NCI-H1436 treated with DMSO at 0.1 percent for 48 hours (cell line): ENCODE results near the gene DLGAP1.

Source experiments
- DNase-seq: peaks from one replicate; lab custom pipeline; 2025; lab: John Stamatoyannopoulos, UW

DLGAP1 gene

DNA sequence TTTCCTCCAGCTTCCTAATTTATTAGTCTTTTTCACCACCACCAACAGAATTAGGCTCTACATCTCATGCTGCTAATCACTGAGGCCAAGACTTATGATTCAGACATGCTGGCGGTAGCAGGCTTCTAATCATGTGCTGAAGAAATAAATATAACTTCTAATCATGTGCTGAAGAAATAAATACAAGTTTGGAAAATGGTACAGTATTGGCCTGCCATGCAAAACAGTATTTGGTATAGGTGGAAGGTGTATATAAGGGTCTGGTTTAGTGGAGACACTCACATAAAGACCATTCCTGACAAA, 764.4 kb downstream of the DLGAP1 start:
- no peak for DNase-seq

DNA sequence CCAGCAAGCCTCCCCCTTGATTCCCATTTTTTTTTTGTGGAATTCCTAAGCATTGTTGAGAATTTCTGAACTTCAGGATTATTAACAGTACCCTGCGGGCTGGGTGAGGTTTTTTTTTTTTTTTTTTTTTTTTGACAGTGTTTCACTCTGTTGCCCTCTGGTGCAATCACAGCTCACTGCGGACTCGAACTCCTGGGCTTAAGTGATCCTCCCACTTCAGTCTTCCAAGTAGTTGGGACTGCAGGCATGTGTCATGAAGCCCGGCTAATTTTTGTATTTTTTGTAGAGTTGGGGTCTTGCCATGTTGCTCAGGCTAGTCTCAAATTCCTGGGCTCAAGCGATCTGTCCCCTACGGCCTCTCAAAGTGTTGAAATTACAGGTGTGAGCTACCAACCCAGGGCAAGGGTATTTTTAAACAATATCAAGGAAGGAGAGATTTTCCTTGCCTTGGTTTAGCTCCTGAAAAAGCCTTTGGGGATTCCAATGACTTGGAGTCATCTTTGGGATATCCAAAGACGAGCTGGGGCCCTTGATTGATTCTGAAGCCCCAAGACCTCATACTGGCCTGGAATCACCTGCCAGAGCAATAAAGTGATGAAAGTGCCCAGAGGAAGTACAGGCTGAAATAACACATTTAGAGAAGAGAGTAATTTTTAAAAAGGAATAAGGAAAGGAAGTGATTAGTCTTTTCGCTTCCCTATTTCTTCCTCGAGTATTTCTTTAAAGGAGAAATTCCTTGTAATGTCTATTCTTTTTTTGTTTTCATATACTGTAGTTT, 764.9 kb downstream of the DLGAP1 start:
- DNase-seq = no peak

DNA sequence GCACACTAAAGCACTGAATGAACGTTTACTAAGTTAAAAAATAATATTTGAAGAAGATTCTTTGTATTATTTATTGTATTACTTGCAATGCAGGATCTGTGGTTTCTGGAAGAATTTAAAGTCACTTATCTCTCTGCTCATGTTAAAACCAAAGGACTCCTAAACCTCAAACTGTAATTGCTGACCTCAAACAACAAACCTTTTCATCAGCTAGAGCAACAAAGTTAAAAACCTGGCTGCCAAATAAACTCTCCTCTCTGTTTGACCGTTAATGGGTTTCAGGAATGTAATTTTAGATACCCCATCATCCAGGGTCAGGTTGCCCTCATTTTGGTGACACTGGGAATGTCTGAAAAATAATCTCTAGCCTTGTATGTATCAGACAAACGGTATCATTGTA, 766.0 kb downstream of the DLGAP1 start:
- DNase-seq = no peak

DNA sequence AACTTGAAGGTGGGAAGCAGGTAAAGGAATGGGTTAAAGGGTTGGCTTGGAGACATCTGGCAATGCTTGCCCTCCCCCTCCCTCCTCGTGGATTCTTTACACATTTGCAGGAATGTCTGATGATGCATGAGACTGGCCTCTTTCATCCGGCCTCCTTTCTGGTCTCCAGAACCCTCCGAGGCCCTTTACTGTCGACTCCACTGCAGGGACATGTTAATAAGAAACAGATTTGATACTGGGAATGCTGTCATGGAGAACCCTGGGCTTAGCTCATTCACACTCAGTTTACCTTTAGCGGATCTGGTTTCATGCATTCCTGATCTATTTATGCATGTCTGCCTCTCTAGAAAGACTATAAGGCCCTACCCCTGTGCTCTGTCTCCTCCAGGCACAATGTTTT, 766.4 kb downstream of the DLGAP1 start:
- DNase-seq = no peak

DNA sequence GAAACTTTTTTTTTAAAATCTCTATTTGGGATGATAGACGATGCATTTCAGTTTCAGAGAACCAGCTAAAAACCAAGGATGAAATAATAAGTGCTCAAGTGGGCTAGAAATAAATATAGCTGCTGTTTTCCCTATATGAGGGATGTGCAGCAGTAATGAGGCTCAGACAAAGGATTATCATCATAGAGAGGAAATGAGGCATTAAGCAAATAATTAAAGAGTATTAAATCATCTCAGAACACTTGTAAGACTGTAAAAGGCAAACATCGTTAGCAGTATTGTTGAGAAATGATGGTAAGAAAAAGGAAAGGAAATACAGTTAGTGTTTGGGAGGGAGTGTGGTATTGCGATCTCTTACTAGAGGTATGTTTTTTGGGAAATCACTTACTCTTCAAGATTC, 771.6 kb downstream of the DLGAP1 start:
- DNase-seq = no peak

DNA sequence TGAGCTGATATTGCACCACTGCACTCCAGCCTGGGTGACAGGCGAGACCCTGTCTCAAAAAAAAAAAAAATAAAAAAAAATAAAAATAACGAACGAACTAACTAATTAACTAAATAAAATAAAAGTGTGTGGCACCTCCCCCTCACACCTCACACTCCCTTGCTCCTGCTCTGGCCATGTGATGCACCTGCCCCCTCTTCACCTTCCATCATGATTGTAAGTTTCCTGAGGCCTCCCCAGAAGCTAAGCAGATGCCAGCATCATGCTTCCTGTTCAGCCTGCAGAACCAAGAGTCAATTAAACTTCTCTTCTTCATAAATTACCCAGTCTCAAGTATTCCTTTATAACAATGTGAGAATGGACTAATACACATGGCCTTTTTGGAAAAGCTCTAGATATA, 773.0 kb downstream of the DLGAP1 start:
- no peak for DNase-seq

DNA sequence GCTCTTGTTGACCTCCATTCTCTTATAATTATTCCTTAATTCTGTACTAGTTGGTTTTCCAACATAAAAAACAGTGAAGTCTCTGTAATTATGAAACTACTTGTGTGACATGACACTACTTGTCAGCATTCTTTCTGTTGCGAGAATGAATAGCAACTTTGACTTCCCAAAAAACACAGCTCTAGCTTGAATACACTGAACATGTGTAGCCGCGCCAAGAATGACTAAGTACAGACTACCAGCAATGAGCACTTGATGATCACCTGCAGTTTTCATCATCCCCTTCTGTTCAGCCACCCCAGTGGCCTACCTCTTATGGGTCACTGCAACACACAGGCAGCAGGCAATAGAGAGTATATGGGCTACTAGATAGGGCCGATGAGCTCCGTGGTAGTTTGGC, 775.9 kb downstream of the DLGAP1 start:
- no peak for DNase-seq

DNA sequence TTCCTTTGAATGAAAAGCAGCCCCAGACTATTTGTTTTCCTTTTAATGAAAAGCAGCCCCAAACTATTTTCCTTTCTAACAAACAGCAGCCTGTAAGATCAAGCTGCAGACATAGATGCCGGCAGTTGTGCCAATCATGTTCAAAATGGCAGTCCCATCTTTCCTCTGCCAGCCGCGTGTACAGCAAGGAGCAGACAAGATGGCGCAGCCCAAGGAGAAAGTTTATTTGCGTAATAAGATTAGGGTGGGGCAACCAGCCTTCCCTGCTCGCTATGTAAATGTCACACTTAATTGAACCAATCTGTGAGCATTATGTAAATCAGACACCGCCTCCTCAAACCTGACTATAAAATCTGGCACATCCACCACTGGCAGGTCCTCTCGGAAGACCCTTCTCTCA, 779.1 kb downstream of the DLGAP1 start:
- no peak for DNase-seq

DNA sequence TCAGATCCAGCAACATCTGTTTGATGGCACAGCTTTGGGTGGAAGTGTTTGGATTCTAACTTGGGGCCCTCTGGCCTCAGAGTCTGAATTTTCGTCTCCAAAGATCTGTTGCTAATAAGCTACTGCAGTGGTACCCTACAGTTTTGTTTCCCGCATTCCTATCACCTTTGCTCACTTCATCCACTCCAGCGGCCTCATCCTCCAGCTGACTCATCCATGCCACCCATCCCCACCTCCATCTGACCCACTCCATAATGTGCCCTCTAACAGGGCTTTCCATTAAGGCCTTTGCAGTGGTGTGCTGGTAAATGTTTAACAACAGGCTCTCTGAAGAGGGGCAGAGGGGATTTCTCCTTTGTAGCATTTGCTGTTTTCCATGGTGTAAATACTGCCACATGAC, 779.7 kb downstream of the DLGAP1 start:
- no peak for DNase-seq

DNA sequence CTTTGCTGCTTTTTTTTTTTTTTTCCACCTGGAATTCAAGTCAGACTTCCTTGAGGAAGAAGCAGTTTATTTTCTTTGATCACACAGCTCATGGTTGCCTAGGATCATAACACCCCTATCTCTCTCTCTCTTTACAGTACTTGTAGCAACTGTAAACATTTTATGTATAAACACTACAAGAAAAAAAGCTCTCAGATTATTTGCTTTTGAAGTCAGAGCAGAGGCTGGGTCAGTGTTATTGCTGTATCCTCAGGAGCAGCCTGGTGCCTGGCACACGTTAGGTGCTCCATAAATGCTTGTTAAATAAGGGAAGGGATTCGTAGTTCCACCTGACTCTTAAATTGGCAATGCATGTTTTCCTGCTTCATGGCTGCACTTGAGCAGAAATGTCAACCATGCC, 783.9 kb downstream of the DLGAP1 start:
- DNase-seq = no peak

DNA sequence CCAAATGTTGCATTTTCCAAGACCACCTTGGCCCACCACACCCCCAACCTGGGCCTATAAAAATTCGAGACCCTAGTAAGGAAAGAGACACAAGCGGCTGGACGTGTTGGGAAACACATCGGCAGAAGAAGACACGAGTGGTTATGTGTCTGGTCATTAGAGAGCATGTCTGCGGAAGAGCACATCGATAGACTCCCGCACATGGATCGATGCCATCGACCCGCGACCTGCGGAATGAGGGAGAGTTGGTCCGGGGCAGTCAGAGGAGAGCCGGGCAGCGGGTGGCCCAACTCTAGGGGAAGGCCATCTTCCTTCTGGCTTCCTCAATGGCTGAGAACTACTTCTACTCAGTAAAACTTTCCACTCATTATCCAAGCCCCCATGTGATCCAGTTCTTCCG, 785.7 kb downstream of the DLGAP1 start:
- DNase-seq = no peak

DNA sequence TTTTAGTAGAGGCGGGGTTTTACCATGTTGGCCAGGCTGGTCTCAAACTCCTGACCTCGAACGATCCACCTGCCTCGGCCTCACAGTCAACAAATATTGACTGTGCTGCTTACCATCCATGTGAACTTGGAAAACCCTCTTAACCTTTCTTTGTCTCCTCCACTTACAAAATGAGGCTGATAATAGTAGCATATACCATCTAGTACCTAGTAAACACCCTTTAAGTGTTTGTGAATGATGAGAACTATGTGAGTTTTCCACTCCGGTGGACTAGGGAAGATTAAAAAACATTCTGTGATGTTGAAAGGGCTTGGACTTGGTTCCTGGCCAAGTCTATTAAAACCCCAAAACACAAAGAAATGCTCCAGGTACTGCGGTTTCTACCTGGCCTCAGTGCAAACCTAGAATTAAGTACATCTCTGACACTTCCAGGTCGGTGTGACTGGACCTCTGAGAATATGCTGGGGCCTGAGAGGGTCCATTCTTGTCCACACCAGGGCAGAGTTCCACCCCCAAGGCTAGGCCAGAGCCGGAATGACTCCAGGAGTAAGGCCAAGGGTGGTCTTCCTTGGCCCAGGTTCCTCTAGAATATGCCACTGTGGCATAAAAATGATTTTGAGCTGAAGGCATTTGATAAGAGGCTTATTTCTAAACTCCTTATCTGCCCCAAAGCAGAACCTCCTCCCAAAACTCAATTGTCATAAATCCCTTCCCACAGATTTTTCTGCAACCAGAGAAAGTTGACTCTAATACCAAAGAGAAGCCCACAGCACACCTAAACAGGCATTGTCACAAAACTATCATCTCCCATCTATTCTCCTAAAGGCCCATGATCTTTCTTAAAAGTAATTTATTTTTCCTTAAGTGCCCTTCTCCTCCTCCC, 787.6 kb downstream of the DLGAP1 start:
- no peak for DNase-seq

DNA sequence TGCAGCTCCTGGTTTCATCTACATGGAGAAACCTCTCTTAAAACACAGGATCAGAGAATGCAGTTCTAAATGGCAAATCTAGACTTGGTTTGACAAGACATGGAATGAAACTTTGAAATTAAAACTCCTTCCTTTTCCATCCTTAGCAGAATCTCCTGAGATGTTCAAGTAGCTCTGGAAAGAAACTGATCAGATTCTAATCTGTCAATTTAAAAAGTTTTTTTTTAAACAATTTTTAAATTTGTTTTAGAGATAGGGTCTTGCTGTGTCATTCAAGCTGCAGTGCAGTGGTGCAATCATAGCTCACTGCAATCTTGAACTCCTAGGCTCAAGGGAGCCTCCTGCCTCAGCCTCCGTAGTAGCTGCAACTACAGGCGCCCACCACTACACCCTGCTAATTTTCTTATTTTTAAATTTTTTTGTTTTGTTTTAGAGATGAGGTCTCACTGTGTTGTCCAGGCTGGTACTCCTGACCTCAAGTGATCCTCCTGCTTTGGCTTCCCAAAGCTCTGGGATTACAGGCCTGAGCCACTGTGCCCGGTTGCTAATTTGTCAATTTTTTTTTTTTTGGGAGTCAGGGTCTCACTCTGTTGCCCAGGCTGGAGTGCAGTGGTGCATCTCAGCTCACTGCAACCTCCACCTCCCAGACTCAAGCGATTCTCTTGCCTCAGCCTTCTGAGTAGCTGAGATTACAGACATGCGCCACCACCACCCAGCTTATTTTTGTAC, 788.4 kb downstream of the DLGAP1 start:
- no peak for DNase-seq

DNA sequence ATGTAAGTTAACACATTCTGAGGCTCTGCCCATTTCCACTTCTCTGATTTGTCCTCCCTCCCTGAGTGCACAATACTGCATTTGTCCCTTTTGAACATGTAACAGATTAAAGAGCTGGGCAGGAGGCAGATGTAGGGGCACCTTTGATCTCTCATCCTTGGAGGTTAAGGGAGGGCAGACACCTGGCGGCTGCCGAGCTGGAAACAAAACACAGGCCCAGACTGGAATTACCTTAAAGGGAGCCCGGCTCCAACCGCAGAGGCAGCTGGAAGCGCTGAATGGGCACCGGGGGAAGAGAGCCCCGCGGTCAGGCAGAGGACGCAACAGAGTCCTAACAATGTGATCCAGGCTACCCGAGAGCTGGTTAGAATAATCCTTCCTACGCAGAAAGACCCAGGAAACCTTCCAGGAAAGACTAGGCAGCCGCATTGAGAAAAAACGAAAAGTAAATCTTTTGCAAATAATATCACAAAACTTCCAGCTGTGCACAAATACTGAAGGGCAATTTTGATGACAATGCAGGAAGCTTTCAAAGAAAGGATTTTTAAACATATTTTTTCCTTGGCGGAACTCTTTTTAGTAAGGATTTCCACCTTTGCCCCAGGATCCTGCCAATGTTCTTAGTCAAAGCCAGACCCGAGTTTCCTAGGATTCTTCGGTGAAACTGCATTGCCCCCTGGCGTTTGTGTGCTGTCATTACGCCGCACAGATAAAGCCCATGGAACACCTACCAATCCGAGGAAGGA, 789.2 kb downstream of the DLGAP1 start:
- DNase-seq = no peak

DNA sequence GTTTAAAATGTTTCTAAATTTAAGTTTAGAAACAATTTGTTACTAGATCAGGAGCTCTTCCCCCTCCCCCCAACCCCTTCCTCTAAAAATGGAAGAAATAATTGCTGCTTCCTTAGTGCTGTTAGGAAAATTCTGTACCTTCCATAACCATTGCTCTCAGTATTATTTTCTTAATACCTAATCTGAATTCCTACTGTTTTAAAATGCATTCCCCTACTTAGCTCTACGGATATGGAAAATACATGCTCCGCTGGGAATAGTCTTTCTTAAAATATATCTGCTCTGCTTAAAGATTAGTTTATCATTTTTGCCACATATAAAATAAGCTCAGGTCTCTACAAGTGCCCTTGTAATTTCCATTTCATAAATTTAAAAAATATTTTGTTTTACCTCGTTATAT, 789.9 kb downstream of the DLGAP1 start:
- no peak for DNase-seq

DNA sequence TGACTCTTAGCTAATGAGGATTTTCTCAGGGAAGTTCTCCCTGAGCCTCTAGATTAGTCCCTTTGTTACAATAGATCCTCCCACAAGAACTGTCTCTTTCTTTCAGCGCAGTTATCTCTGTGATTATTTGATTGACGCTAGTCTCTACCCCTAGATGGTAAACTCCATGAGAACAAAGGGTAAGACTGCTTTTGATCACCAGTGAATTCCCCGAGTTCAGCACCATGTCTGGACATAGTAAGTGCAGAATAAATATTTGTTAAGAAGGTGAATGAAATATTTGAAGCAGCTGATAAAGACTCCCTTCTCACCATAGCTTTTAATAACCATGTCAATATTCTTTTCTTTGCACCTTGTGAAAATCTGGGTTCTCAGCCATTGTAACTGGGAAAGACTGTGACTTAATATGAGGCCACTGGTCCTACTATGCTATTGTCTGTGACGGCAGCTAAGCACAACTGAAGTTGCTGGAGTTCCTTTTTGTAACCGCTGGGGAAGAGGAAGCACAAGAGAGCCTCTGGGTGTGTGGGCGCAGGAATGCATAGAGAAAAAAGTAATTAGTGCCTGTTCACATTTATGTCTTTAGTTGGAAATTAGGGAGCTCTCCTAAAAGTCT, 790.4 kb downstream of the DLGAP1 start:
- no peak for DNase-seq

DNA sequence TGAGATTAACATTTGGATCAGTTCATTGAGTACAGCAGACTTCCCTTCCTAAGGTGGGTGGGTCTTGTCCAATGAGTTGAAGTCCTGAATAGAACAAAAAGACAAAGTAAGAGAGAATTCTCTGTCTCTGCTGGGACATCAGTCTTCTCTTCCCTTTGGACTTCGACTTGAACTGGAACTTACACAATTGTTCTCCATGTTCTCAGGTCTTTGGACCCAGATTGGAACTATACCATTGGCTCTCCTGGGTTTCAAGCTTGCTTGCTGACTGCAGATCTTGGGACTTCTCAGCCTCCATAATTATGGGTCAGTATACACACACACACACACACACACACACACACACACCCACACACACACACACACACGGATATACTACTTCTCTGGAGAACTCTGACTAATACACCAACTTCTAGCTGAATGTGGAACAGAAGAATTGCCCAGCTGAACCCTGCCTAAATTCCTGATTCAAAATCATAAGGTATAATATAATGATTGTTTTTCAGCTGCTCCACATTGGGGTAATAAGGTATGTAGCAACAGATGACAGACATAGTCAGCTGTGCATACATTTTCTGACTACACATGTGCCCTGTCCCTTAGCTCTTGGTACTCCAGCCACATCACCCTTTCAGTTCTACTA, 791.1 kb downstream of the DLGAP1 start:
- no peak for DNase-seq

DNA sequence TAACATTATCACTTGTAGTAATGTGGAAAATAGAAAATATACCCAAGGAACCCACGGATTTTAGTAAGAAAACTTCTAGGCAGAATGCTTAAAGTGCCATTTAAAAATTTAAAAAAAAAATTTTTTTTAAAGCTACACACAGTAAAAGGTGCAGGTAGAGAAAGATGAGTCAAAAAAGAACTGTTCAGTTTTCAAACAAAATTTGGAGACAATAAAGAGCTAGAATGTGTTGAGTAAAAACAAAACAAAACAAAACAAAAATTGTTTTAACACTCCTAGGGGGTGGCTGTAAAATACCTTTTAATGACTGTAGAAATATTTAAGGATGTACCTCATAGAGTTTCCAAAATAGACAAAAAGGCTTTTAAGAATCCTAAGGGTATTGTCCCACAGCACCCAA, 793.1 kb downstream of the DLGAP1 start:
- DNase-seq = no peak

DNA sequence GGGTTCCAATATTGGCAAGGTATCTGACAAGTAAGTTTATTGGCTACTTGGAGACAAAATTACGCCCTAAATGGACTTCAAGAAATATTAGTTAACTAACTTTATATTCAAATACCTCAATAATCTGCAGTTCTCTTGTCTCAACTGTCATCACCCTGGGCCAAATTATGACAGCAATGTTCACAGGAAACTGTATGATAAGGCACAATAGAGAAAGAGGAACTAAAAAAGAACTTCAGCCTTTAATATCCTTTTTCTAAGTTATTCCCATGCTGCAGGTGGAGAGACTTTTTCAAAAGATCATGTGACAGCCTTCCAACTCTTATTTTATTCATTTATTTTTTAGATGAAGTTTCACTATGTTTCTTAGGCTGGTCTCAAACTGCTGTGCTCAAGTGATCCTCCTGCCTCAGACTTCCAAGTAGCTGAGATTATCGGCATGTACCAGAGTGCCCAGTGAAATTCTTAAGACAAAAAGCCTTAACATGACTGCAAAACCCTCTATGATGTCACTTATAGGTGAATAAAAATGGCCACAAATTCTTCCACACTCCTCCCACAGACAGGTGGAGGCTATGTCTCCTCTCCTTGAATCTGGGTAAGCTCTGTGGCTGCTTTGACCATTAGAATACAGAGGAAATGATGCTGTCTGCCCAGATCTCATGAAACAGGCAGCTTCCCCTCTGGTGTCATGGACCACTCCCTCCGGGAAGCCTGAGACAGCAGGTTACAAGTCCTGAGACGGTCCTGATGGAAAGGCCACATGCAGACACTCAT, 794.2 kb downstream of the DLGAP1 start:
- DNase-seq = no peak

DNA sequence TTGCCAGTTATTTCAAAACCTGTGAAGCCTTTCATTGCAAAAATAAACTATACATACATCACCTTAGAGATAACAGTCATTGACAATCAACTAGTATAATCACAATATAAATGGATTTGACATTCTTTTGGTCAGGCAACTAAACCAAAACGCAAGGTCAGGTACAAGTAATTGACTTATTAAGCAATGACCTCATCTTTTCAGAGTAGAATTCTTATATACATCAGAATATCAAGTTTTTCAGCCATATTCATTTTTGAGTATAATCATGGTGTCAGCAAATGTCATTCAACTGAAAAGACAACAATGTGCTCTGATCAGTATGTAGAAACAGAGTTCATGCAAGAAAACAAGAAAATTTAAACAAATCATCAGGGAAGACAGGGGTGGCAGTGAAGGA, 796.6 kb downstream of the DLGAP1 start:
- DNase-seq = no peak
